ENCODE results near the gene ELL2. TPM values are rescaled to one million over a fixed set of nuclear protein-coding genes. Genes with fewer than 3 reads are reported as not detected.
A peak's percentile ranks its signal among the peaks of the same experiment; 100 is the strongest.

ELL2 gene
- total RNA-seq, 1 donor from 2014 or later, result 52.1 TPM

DNA sequence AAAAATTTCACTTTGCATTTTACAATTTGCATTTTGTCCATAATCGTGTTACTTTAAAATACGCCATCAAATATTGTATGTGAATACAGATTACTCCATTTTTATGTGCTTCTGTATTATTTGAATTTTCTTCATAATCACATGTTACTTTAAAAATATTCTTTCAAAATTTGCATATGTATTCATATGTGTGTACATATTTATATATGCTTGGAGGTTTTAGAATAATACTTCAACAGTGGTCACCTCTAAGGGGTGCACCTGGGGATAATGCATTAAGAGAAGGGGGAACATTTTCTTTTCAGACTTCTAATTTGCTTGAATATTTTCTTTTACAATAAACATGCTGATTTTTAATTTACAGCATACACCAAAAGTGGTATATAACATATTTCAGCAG is 21.9 kb upstream of the ELL2 start:
- no peak for ATAC-seq
- no peak for TF ChIP-seq CTCF (IDR thresholded peaks at IDR 0.05)
- no peak overlapping the region for H3K27ac ChIP-seq
- H3K9me3 ChIP-seq, result no peaks in the 10 kb centered on the region
- H3K4me1 ChIP-seq, result no peaks in the 10 kb centered on the region
- no peak overlapping the region for H3K4me3 ChIP-seq
- intact Hi-C loops (cut with DNase I), result no loop called here
- H3K27me3 ChIP-seq, result no peaks in the 10 kb centered on the region
- no peaks in the 10 kb centered on the region for H3K36me3 ChIP-seq
- no peak for DNase-seq

DNA sequence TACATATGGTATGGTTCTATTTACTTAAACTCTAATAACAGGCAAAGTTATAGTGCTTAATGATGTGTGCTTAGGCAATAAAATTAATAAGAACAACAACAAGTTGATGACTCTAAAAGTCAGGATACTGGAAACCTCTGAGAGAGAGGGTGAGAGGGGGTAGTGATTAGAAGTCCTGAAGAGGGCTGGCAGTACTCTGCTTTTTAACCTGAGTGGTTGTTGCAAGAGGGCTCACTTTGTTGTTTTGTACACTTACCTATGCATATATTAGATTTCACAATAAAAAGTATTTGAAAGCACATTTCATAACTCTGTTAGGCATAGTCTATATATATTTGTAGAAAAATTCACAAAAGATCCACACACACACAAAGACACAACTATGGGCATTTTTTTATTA is 21.4 kb upstream of the ELL2 start:
- Histone ChIP-seq H3K27me3 (no peaks in the 10 kb centered on the region), H3K4me1 (no peaks in the 10 kb centered on the region), H3K9me3 (no peaks in the 10 kb centered on the region), H3K36me3 (no peaks in the 10 kb centered on the region), H3K4me3 (no peak overlapping the region), H3K27ac (no peak overlapping the region)
- TF ChIP-seq CTCF (IDR thresholded peaks at IDR 0.05), result no peak
- DNase-seq, result no peak
- peak; percentile 53 for ATAC-seq
- intact Hi-C loops (cut with DNase I), result no loop called here

DNA sequence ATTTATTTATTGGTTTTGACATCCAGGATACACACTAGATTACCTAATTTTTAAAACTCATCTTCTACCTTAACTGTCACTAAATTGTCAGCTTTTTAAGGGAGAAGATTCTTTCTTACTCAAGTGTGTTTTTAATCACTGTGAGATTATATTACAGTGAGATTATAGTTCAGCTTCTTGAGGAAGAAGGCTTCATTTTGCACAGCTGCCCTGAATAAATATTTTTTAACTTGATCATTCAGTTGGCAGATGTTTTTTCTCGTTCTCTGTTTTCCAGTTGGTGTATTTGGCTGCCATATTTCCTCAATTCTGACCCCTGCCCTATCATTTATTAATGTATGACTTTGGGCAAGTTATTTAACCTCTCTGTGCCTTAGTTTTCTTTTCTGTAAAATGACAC is 15.0 kb upstream of the ELL2 start:
- ATAC-seq, result no peak
- Histone ChIP-seq H3K27ac (no peak overlapping the region), H3K4me1 (no peaks in the 10 kb centered on the region), H3K9me3 (no peaks in the 10 kb centered on the region), H3K27me3 (no peaks in the 10 kb centered on the region), H3K4me3 (no peak overlapping the region), H3K36me3 (no peaks in the 10 kb centered on the region)
- intact Hi-C loops (cut with DNase I), result no loop called here
- no peak for DNase-seq
- no peak for TF ChIP-seq CTCF (IDR thresholded peaks at IDR 0.05)

- no peak for TF ChIP-seq CTCF (IDR thresholded peaks at IDR 0.05)
- H3K27me3 ChIP-seq, result no peaks in the 10 kb centered on the region
- no peaks in the 10 kb centered on the region for H3K9me3 ChIP-seq
- H3K4me3 ChIP-seq, result no peak overlapping the region
- no peak for DNase-seq
- no peak for ATAC-seq
- intact Hi-C loops (cut with DNase I), result no loop called here
- no peaks in the 10 kb centered on the region for H3K36me3 ChIP-seq
- H3K27ac ChIP-seq, result no peak overlapping the region
- H3K4me1 ChIP-seq, result no peaks in the 10 kb centered on the region
Observed at GRCh38 chr5:95975703-95976102, 14.1 kb upstream of the ELL2 start.

DNA sequence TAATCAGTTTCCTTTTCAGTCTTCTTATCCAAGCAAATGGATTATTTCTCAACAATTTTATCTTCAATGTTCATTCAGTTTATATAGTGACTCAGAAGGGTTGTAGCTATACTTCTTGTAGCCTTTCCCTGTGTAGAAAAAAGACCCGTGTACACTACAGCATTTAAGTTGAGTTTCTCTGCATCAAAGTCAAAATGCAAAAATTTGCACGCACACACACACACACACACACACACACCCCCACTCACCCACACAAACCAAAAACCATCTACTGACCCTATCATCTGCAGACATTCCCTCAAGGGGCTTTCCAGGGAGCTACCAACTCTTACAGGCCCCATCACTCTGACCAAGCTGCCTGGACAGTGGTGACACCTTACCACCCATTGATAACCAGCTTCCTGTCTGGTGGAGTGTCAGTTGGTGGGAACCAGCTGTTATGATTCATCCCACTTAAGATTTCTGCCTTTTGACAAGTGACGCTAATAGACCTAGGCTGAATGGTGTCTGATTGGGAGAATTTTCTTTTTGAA is 12.2 kb upstream of the ELL2 start:
- no peak overlapping the region for H3K4me3 ChIP-seq
- H3K4me1 ChIP-seq, result no peaks in the 10 kb centered on the region
- intact Hi-C loops (cut with DNase I), result no loop called here
- TF ChIP-seq CTCF (IDR thresholded peaks at IDR 0.05), result no peak
- no peak for DNase-seq
- peak; percentile 37 for ATAC-seq
- H3K27ac ChIP-seq, result no peak overlapping the region
- H3K9me3 ChIP-seq, result no peaks in the 10 kb centered on the region
- H3K36me3 ChIP-seq, result no peaks in the 10 kb centered on the region
- H3K27me3 ChIP-seq, result no peaks in the 10 kb centered on the region

- no peak for DNase-seq
- no peak for TF ChIP-seq CTCF (IDR thresholded peaks at IDR 0.05)
- ATAC-seq, result no peak
- H3K36me3 ChIP-seq, result no peaks in the 10 kb centered on the region
- H3K27me3 ChIP-seq, result no peaks in the 10 kb centered on the region
- H3K4me1 ChIP-seq, result no peaks in the 10 kb centered on the region
- no peak overlapping the region for H3K27ac ChIP-seq
- H3K9me3 ChIP-seq, result no peaks in the 10 kb centered on the region
- intact Hi-C loops (cut with DNase I), result no loop called here
- no peak overlapping the region for H3K4me3 ChIP-seq
Observed at GRCh38 chr5:95972196-95972595, 10.5 kb upstream of the ELL2 start.
